Neural progenitor cell (in vitro differentiated cells): ENCODE data around the gene ALX3.

Experiments used
- EZH2 ChIP-seq: fragments of 200-600 bp; sonication (generic); IDR thresholded peaks from 2 replicates; pipeline ENCODE4 v1.6.1; 2017; ENCODE audit warnings: antibody characterized with exemption, mild to moderate bottlenecking, moderate library complexity
- EZH2phosphoT487 ChIP-seq: fragments of 200-600 bp; sonication (generic); IDR thresholded peaks from 2 replicates; pipeline ENCODE4 v1.6.1; 2017; ENCODE audit warnings: antibody characterized with exemption
- TF ChIP-seq, protein P1 (sequence below): fragments of 200-600 bp; sonication (generic); IDR thresholded peaks from 2 replicates; pipeline ENCODE4 v1.5.1; 2017; ENCODE audit warnings: antibody characterized with exemption, mild to moderate bottlenecking

GRCh38 chr1:110081061-110081460, 10.6 kb upstream of the ALX3 start:
- TF ChIP-seq, protein P1, sequence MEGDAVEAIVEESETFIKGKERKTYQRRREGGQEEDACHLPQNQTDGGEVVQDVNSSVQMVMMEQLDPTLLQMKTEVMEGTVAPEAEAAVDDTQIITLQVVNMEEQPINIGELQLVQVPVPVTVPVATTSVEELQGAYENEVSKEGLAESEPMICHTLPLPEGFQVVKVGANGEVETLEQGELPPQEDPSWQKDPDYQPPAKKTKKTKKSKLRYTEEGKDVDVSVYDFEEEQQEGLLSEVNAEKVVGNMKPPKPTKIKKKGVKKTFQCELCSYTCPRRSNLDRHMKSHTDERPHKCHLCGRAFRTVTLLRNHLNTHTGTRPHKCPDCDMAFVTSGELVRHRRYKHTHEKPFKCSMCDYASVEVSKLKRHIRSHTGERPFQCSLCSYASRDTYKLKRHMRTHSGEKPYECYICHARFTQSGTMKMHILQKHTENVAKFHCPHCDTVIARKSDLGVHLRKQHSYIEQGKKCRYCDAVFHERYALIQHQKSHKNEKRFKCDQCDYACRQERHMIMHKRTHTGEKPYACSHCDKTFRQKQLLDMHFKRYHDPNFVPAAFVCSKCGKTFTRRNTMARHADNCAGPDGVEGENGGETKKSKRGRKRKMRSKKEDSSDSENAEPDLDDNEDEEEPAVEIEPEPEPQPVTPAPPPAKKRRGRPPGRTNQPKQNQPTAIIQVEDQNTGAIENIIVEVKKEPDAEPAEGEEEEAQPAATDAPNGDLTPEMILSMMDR = no peak
- TF ChIP-seq EZH2 (no peak), EZH2phosphoT487 (no peak)
